CD4-positive, CD25-positive, alpha-beta regulatory T cell (primary cell): Measurements from ENCODE around the gene ZMYND15. TPM values are rescaled to one million over a fixed set of nuclear protein-coding genes. Genes with fewer than 3 reads are reported as not detected.
"Not testable (repeated sequence)": the region's sequence is repeated elsewhere in the genome, so short reads cannot be mapped to it uniquely, and the experiment has no call there.

Experiments used
- ATAC-seq, 2 donors: fragments of 150-1000 bp; cut with Tn5 transposase; one replicate each; pipeline ENCODE4 v1.10.0; 2021; ENCODE audit warnings: low read depth in 2 of 2, moderate number of reproducible peaks in 2 of 2, moderate library complexity in 1 of 2
- DNase-seq, 3 donors: peaks; one replicate each; pipeline versions ENCODE4 v3.0.0 to v3.0.0-alpha.2; 2012 to 2022; ENCODE audit warnings: mixed read lengths in 1 of 3
- H3K27ac ChIP-seq: one replicate; pipeline ENCODE4 v1.7.0; 2013; ENCODE audit warnings: mild to moderate bottlenecking, low read length; ENCODE audit not compliant: insufficient read depth, poor library complexity, severe bottlenecking
- H3K27me3 ChIP-seq: one replicate; pipeline ENCODE4 v1.7.0; 2013; ENCODE audit warnings: low read length; ENCODE audit not compliant: control insufficient read depth, insufficient read depth
- H3K36me3 ChIP-seq: one replicate; pipeline ENCODE4 v1.7.0; 2013; ENCODE audit warnings: mild to moderate bottlenecking, low read length, moderate library complexity; ENCODE audit not compliant: control insufficient read depth, insufficient read depth
- H3K4me1 ChIP-seq: 2 replicates; pipeline ENCODE4 v1.7.0; 2013; ENCODE audit warnings: mild to moderate bottlenecking, low read length; ENCODE audit not compliant: insufficient read depth, control insufficient read depth, poor library complexity, severe bottlenecking
- H3K4me3 ChIP-seq: one replicate; pipeline ENCODE4 v1.7.0; 2013; ENCODE audit warnings: low read depth, mild to moderate bottlenecking, low read length, moderate library complexity
- H3K9me3 ChIP-seq, 2 experiments: 1 replicate in 1 of 2; 2 replicates in 1 of 2; pipeline ENCODE4 v1.7.0; 2013; ENCODE audit warnings: low read length in 2 of 2, mild to moderate bottlenecking in 1 of 2, moderate library complexity in 1 of 2; ENCODE audit not compliant: control insufficient read depth in 2 of 2
- H3K27ac Mint-ChIP-seq, 3 donors: one replicate each; pipeline ENCODE4 v1.8.0; 2020 to 2022; ENCODE audit warnings: mild to moderate bottlenecking in 3 of 3, mixed read lengths in 3 of 3, moderate library complexity in 2 of 3
- H3K27me3 Mint-ChIP-seq: one replicate; pipeline ENCODE4 v1.8.0; 2022; ENCODE audit warnings: mild to moderate bottlenecking, mixed read lengths
- H3K36me3 Mint-ChIP-seq: one replicate; pipeline ENCODE4 v1.8.0; 2020; ENCODE audit warnings: mixed read lengths
- H3K4me1 Mint-ChIP-seq, 4 donors: one replicate each; pipeline ENCODE4 v1.8.0; 2020 to 2022; ENCODE audit warnings: mixed read lengths in 4 of 4, mild to moderate bottlenecking in 1 of 4
- H3K4me3 Mint-ChIP-seq, 4 donors: one replicate each; pipeline ENCODE4 v1.8.0; 2020 to 2022; ENCODE audit warnings: mild to moderate bottlenecking in 4 of 4, mixed read lengths in 4 of 4, moderate library complexity in 3 of 4
- H3K9me3 Mint-ChIP-seq, 7 donors: one replicate each; pipeline ENCODE4 v1.8.0; 2020 to 2022; ENCODE audit warnings: mixed read lengths in 7 of 7, mild to moderate bottlenecking in 3 of 7, moderate library complexity in 2 of 7
- polyA plus RNA-seq, 4 donors: library from polyadenylated mRNA; unstranded; fragments of 300-500 nt; fragmentation: Illumina TruSeq; gene quantifications; one replicate each; pipeline ENCODE4 v1.2.3, GENCODE V29; 2021
- total RNA-seq: library from RNA; stranded (reverse); gene quantifications from one replicate; pipeline ENCODE4 v1.2.3, GENCODE V29; 2022

The ZMYND15 gene, protein sequence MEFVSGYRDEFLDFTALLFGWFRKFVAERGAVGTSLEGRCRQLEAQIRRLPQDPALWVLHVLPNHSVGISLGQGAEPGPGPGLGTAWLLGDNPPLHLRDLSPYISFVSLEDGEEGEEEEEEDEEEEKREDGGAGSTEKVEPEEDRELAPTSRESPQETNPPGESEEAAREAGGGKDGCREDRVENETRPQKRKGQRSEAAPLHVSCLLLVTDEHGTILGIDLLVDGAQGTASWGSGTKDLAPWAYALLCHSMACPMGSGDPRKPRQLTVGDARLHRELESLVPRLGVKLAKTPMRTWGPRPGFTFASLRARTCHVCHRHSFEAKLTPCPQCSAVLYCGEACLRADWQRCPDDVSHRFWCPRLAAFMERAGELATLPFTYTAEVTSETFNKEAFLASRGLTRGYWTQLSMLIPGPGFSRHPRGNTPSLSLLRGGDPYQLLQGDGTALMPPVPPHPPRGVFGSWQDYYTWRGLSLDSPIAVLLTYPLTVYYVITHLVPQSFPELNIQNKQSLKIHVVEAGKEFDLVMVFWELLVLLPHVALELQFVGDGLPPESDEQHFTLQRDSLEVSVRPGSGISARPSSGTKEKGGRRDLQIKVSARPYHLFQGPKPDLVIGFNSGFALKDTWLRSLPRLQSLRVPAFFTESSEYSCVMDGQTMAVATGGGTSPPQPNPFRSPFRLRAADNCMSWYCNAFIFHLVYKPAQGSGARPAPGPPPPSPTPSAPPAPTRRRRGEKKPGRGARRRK
- total RNA-seq (1.0 TPM), polyA plus RNA-seq (not detected)

DNA sequence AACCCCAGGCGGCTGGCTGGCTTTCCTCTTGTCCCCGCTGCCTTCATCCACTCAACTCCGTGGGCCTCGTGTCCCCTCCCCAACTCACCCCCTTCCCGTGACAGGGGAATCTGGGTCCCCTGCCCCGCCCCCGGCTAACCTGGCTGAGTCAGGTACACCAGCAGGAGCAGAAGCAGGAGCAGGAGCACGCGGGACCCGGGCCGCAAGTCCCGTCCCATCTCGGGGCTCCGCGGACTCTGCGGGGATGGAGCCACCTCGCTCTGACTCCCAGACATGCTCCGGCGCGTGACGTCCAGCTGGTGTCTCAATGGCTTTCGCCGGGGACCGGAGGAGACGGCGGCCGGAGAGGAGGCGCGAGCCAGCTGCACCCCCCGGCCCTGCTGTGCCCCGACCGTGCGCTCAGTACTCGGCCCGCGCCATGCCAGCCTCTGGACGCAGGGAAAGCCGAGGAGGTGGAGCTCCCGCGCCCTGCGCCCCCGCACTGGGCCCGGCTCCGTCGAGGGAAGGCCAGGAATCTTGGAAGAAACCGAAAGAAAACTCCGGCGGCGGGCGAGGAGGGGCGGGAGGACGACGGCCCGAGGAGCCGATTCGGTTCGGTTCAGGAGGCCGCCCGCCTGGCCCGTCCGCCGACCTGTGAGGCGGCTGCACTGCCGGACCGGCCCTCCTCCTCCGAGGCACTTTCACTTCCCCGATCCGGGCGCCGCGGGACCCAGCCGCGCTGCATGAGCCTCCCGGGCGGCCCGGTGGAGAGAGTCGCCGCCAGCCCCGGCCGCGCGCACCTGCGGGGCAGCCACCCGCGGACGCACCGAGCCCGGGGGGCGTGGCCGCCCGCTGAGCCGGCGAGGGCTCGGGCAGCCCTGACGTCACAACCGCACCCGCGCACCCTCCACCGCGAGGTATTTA lies at the start of gene ZMYND15, which contains the start of gene CXCL16:
Gene ZMYND15 (plus strand): TSS at position 712 of the 903 bp plus-strand sequence. CDS start 716 bp downstream, outside the sequence.
Gene CXCL16 (minus strand): TSS at position 807 of the 903 bp plus-strand sequence. CDS start 589 bp downstream, at position 218.
- no peaks in the 10 kb centered on the region for H3K9me3 ChIP-seq
- H3K4me3 ChIP-seq = peak within 1 kb of the TSS; percentile 57
- ATAC-seq (peak; percentile 55 to 62), DNase-seq (peak; percentile 44 to 66 (median 64))
- no peaks in the 10 kb centered on the region for H3K36me3 ChIP-seq
- H3K9me3 Mint-ChIP-seq = no peaks in the 10 kb centered on the region
- no peaks in the 10 kb centered on the region for H3K36me3 Mint-ChIP-seq
- H3K27me3 Mint-ChIP-seq = peaks cover 43% of the 10 kb centered on the region
- H3K4me3 Mint-ChIP-seq = peak within 1 kb of the TSS; percentile 91 to 94 (median 92)
- peaks cover 9% of the 10 kb centered on the region for H3K27me3 ChIP-seq
- peaks cover 0 to 17% (median 2%) of the 10 kb centered on the region in 4 donors for H3K4me1 Mint-ChIP-seq
- H3K4me1 ChIP-seq = peaks cover 21% of the 10 kb centered on the region
- H3K27ac ChIP-seq = no peak within 1 kb of the TSS
- H3K27ac Mint-ChIP-seq = peak within 1 kb of the TSS; percentile 69 to 97 (median 96)

DNA sequence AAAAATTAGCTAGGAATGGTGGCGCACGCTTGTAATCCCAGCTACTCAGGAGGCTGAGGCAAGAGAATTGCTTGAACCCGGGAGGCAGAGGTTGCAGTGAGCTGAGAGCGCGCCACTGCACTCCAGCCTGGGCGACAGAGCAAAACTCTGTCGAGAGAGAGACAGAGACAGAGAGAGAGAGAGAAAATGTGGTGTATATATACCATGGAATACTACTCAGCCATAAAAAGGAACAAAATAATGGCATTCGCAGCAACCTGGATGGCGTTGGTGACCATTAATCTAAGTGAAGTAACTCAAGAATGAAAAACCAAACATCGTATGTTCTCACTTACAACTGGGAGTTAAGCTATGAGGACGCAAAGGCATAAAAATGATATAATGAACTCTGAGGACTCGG lies 49.8 kb upstream of the ZMYND15 start:
- not testable (repeated sequence) for ATAC-seq, H3K9me3 ChIP-seq, H3K9me3 Mint-ChIP-seq, H3K27me3 Mint-ChIP-seq, H3K4me3 ChIP-seq, H3K27ac Mint-ChIP-seq, H3K27ac ChIP-seq, DNase-seq, H3K4me1 ChIP-seq, H3K27me3 ChIP-seq, H3K4me3 Mint-ChIP-seq
- H3K36me3 ChIP-seq = peaks cover 41% of the 10 kb centered on the region
- Mint-ChIP-seq H3K4me1 (peaks cover 8 to 42% (median 34%) of the 10 kb centered on the region in 4 donors), H3K36me3 (peaks cover 45% of the 10 kb centered on the region)

DNA sequence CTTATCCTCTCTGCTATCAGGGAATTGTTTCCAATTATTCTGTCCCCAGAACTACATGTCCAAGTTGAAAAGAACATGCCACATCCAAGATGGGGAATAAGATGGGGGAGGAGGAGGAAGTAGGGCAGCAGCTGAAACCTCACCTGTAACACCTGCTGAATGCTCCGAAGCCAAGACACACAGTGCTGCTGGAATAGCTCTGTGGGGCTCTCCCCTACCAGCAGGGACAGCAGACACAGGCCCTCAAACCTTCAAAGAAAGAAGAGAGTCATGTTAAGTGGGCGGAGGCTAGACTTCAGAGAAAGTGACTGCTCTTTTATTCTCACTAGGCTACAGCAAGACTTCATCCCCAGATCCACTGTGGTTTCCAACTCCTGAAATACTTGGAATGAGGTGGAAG lies 48.9 kb upstream of the ZMYND15 start:
- Histone ChIP-seq H3K27me3 (no peaks in the 10 kb centered on the region), H3K4me3 (no peak overlapping the region), H3K9me3 (no peaks in the 10 kb centered on the region), H3K4me1 (peaks cover under 1% of the 10 kb centered on the region), H3K27ac (no peak overlapping the region), H3K36me3 (peaks cover 35% of the 10 kb centered on the region)
- Mint-ChIP-seq H3K27ac (peak overlapping the region in 2 of 3 donors; percentile 29 to 31), H3K4me3 (no peak overlapping the region), H3K4me1 (peaks cover 8 to 44% (median 32%) of the 10 kb centered on the region in 4 donors), H3K27me3 (no peaks in the 10 kb centered on the region), H3K9me3 (no peaks in the 10 kb centered on the region), H3K36me3 (peaks cover 45% of the 10 kb centered on the region)
- ATAC-seq = no peak
- no peak for DNase-seq

DNA sequence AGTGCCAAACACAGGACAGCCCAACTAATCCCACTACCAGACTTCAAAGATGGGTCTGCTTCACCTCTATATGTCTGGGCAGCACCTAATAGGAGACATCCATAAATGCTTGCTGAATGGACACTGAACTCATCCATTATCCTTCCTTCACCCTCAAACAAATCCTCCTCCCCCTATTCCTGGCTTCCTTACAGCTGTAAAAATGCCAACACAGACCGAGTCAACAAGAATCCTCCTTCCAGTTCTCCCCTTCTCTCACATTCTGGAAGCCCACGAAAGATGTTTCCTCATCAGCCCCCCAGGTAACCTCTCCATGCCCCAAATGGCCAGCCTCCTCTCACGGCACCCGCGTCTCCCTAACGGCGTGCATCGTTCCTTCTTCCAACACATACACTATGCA lies 47.9 kb upstream of the ZMYND15 start:
- peaks cover 44% of the 10 kb centered on the region for H3K36me3 Mint-ChIP-seq
- Histone ChIP-seq H3K27me3 (no peaks in the 10 kb centered on the region), H3K4me3 (no peak overlapping the region), H3K9me3 (no peaks in the 10 kb centered on the region), H3K36me3 (peaks cover 32% of the 10 kb centered on the region), H3K27ac (no peak overlapping the region), H3K4me1 (peaks cover 9% of the 10 kb centered on the region)
- peak overlapping the region in 1 of 3 donors; percentile 57 for H3K27ac Mint-ChIP-seq
- H3K4me3 Mint-ChIP-seq = no peak overlapping the region
- DNase-seq = no peak
- no peaks in the 10 kb centered on the region for H3K27me3 Mint-ChIP-seq
- H3K9me3 Mint-ChIP-seq = no peaks in the 10 kb centered on the region
- ATAC-seq = no peak
- peaks cover 13 to 51% (median 38%) of the 10 kb centered on the region in 4 donors for H3K4me1 Mint-ChIP-seq

DNA sequence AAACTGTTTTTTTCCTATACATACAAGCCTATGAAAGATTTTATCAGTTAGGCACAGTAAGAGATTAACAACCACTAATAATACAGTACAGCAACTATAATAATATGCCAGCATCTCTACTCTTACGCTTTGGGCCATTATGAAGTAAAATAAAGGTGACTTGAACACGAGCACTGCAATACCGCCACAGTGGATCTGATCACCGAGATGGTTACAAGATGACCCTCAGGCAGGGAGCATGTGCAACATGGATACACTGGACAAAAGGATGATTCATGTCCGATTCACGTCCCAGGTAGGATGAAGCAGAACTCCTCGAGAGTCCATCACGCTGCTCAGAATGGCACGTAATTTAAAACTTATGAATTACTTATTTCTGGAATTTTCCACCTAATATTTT lies 46.2 kb upstream of the ZMYND15 start:
- H3K4me1 Mint-ChIP-seq = peaks cover 16 to 62% (median 42%) of the 10 kb centered on the region in 4 donors
- no peak overlapping the region for H3K27ac Mint-ChIP-seq
- Histone ChIP-seq H3K4me1 (peaks cover 14% of the 10 kb centered on the region), H3K36me3 (peaks cover 27% of the 10 kb centered on the region), H3K27ac (no peak overlapping the region), H3K4me3 (no peak overlapping the region), H3K27me3 (no peaks in the 10 kb centered on the region), H3K9me3 (no peaks in the 10 kb centered on the region)
- H3K9me3 Mint-ChIP-seq = no peaks in the 10 kb centered on the region
- H3K27me3 Mint-ChIP-seq = no peaks in the 10 kb centered on the region
- peaks cover 41% of the 10 kb centered on the region for H3K36me3 Mint-ChIP-seq
- no peak overlapping the region for H3K4me3 Mint-ChIP-seq
- ATAC-seq (no peak), DNase-seq (no peak)

DNA sequence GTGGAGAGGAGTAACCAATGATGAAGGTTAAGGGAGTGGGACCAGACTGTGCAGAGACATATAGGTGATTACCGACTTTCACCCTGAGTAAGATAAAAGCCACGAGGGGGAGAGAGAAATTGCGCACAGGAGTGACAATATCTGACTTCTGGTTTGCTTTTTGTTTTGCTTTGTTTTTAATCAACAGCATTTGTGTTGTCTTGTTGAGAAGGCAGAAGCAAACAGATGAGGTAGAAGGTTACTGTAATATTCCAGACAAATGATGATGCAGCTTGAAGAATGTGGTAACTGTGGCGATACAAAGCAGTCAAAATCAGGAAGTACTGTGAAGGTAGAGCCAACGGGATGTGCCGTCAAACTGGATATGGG lies 43.2 kb upstream of the ZMYND15 start:
- DNase-seq = peak in 2 of 3 donors; percentile 43 to 60

More for the DNA sequence above, 43.2 kb upstream of the ZMYND15 start:
- Histone ChIP-seq H3K36me3 (peaks cover 7% of the 10 kb centered on the region), H3K4me3 (peak overlapping the region; percentile 80), H3K27ac (peak overlapping the region; percentile 69), H3K4me1 (peaks cover 14% of the 10 kb centered on the region), H3K9me3 (no peaks in the 10 kb centered on the region), H3K27me3 (no peaks in the 10 kb centered on the region)
- ATAC-seq = peak; percentile 69 to 78
- Mint-ChIP-seq H3K36me3 (peaks cover 18% of the 10 kb centered on the region), H3K9me3 (no peaks in the 10 kb centered on the region), H3K27me3 (no peaks in the 10 kb centered on the region), H3K27ac (peak overlapping the region; percentile 90 to 97 (median 95)), H3K4me1 (peaks cover 16 to 56% (median 32%) of the 10 kb centered on the region in 4 donors), H3K4me3 (peak overlapping the region; percentile 16 to 83 (median 76))
